ENCODE data around the gene JAGN1.

Gene JAGN1

GRCh38 chr3:9932843-9933560 lies 42.6 kb downstream of the JAGN1 start:
- TF ChIP-seq CTCF (IDR thresholded peaks at IDR 0.05; ENCODE audit: low read depth, low read length, missing control alignments), result peak; percentile 80
- H3K4me3 ChIP-seq (replicated peaks; ENCODE audit: low read depth, low read length), result peak overlapping the region; percentile 52
- DNase-seq (ENCODE audit: extremely low read depth, low read depth), result no peak

GRCh38 chr3:9933561-9934234 lies 43.3 kb downstream of the JAGN1 start, which contains the start of gene CRELD1:
Gene CRELD1 (plus strand): TSS chr3:9933834. CDS start chr3:9934439, 605 bp downstream.
- no peak for TF ChIP-seq CTCF (IDR thresholded peaks at IDR 0.05; ENCODE audit: low read depth, low read length, missing control alignments)
- peak; percentile 75 for DNase-seq (ENCODE audit: extremely low read depth, low read depth)
- H3K4me3 ChIP-seq (replicated peaks; ENCODE audit: low read depth, low read length), result peak within 1 kb of the TSS; percentile 52

GRCh38 chr3:9934235-9934621 lies 43.8 kb downstream of the JAGN1 start:
- no peak for DNase-seq (ENCODE audit: extremely low read depth, low read depth)
- no peak for TF ChIP-seq CTCF (IDR thresholded peaks at IDR 0.05; ENCODE audit: low read depth, low read length, missing control alignments)
- peak overlapping the region; percentile 52 for H3K4me3 ChIP-seq (replicated peaks; ENCODE audit: low read depth, low read length)

- DNase-seq (ENCODE audit: extremely low read depth, low read depth), result no peak
- H3K4me3 ChIP-seq (replicated peaks; ENCODE audit: low read depth, low read length), result no peak overlapping the region
- no peak for TF ChIP-seq CTCF (IDR thresholded peaks at IDR 0.05; ENCODE audit: low read depth, low read length, missing control alignments)
Measured at GRCh38 chr3:9934993-9935392, 44.6 kb downstream of the JAGN1 start.

- no peak overlapping the region for H3K4me3 ChIP-seq (replicated peaks; ENCODE audit: low read depth, low read length)
- no peak for DNase-seq (ENCODE audit: extremely low read depth, low read depth)
- no peak for TF ChIP-seq CTCF (IDR thresholded peaks at IDR 0.05; ENCODE audit: low read depth, low read length, missing control alignments)
Measured at GRCh38 chr3:9935966-9936510, 45.6 kb downstream of the JAGN1 start.

- H3K4me3 ChIP-seq (replicated peaks; ENCODE audit: low read depth, low read length), result no peak overlapping the region
- TF ChIP-seq CTCF (IDR thresholded peaks at IDR 0.05; ENCODE audit: low read depth, low read length, missing control alignments), result no peak
- no peak for DNase-seq (ENCODE audit: extremely low read depth, low read depth)
Measured at GRCh38 chr3:9937486-9938238, 47.3 kb downstream of the JAGN1 start.

Measured in HFF-Myc (cell line).